GM12892 (cell line): Measurements from ENCODE around the gene PTK7.

Experiments used
- DNase-seq: peaks from one replicate; pipeline ENCODE4 v3.0.0; 2011; ENCODE audit not compliant: insufficient read length
- FAIRE-seq: peaks from 2 replicates; lab custom pipeline; 2011; peaks lifted over from hg19 to GRCh38; lab: Jason Lieb, UNC
- POLR2A ChIP-seq: IDR thresholded peaks from 2 replicates; pipeline ENCODE4 v1.6.1; 2011; ENCODE audit warnings: low read depth, low read length, control low read depth
- POLR2AphosphoS5 ChIP-seq: IDR thresholded peaks from 2 replicates; pipeline ENCODE4 v1.6.1; 2011; ENCODE audit warnings: low read depth, low read length, control low read depth
- TAF1 ChIP-seq: IDR thresholded peaks from 2 replicates; pipeline ENCODE4 v1.6.1; 2011; ENCODE audit warnings: low read depth, mild to moderate bottlenecking, control low read depth, low read length, borderline replicate concordance

The PTK7 gene

GRCh38 chr6:43093436-43094289 is 17.5 kb downstream of the PTK7 start:
- DNase-seq, result no peak
- no peak for TF ChIP-seq POLR2AphosphoS5
- no peak for TF ChIP-seq POLR2A
- TF ChIP-seq TAF1, result no peak
- no peak for FAIRE-seq

- TF ChIP-seq POLR2AphosphoS5 (no peak), TAF1 (no peak), POLR2A (no peak)
- DNase-seq (no peak), FAIRE-seq (no peak)
Observed at GRCh38 chr6:43095939-43096338, 19.8 kb downstream of the PTK7 start.

GRCh38 chr6:43096451-43097097 is 20.5 kb downstream of the PTK7 start:
- TF ChIP-seq TAF1 (no peak), POLR2AphosphoS5 (no peak), POLR2A (no peak)
- FAIRE-seq (no peak), DNase-seq (no peak)

GRCh38 chr6:43097098-43097489 is 21.0 kb downstream of the PTK7 start:
- DNase-seq (no peak), FAIRE-seq (no peak)
- no peak for TF ChIP-seq TAF1
- TF ChIP-seq POLR2AphosphoS5, result no peak
- no peak for TF ChIP-seq POLR2A

- TF ChIP-seq POLR2A, result no peak
- no peak for TF ChIP-seq TAF1
- no peak for TF ChIP-seq POLR2AphosphoS5
- DNase-seq (no peak), FAIRE-seq (no peak)
Observed at GRCh38 chr6:43097502-43097901, 21.4 kb downstream of the PTK7 start.

GRCh38 chr6:43101497-43101896 is 25.4 kb downstream of the PTK7 start:
- TF ChIP-seq POLR2AphosphoS5, result no peak
- TF ChIP-seq POLR2A, result no peak
- TF ChIP-seq TAF1, result no peak
- FAIRE-seq (no peak), DNase-seq (no peak)

GRCh38 chr6:43103253-43103876 is 27.3 kb downstream of the PTK7 start:
- TF ChIP-seq POLR2AphosphoS5 (no peak), POLR2A (no peak), TAF1 (no peak)
- FAIRE-seq (no peak), DNase-seq (no peak)

GRCh38 chr6:43105538-43106222 is 29.6 kb downstream of the PTK7 start:
- TF ChIP-seq POLR2AphosphoS5, result no peak

GRCh38 chr6:43107344-43108062 is 31.4 kb downstream of the PTK7 start:
- no peak for TF ChIP-seq TAF1
- DNase-seq (no peak), FAIRE-seq (no peak)

More at GRCh38 chr6:43105538-43106222, 29.6 kb downstream of the PTK7 start:
- no peak for DNase-seq
- no peak for FAIRE-seq

- TF ChIP-seq TAF1, result no peak
- TF ChIP-seq POLR2A, result no peak
- no peak for TF ChIP-seq POLR2AphosphoS5
- FAIRE-seq (no peak), DNase-seq (no peak)
Observed at GRCh38 chr6:43113431-43114260, 37.5 kb downstream of the PTK7 start.
